ENCODE measurements around the gene PRMT2.

DNA sequence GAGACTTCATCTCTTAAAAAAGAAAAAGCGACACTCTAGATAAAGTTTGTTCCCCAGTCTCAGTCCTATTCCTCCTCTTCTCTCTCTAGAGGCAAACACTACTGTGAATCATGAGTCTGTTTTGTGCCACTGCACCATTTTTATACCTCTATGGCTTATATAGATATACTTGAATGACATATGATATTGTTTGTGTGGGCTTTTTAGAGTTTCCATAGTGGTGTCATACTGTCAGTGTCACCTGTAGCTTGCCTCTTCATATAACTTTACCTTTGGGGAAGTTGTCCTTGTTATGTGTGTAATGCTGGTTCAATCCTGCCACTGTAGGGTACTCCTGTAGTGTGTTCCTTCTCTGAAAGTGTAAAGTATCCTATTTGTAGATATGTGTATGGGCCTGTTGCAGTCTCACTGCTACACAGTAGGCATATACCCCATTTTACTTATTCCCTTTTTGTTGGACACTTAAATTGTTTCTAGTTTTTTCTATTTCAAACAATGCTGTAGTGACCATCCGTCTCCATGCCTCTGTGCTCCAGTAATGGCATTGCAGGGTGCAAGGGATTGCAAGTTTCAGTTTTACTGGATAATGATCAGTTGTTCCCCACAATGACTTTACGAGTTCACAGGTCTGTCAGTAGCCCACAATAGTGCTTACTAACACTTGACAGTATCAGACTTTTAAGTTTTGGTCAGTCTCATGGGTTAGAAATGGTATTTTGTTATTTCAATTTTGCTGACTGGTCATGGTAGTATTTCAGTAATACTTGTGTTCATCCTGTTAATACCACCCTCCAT lies 2.7 kb downstream of the PRMT2 start:
- TF ChIP-seq CTCF (IDR thresholded peaks at IDR 0.05) (no peak), POLR2AphosphoS5 (IDR thresholded peaks at IDR 0.05; ENCODE audit: low read depth, low read length) (no peak), TCF7L2 (IDR thresholded peaks at IDR 0.05; ENCODE audit: low read depth, low read length) (no peak), REST (IDR thresholded peaks at IDR 0.05; ENCODE audit: insufficient read depth in 1 of 2, low read depth in 2 of 2, low read length in 1 of 2) (no peak), SIN3A (IDR thresholded peaks at IDR 0.05; ENCODE audit: borderline replicate concordance, insufficient read depth, low read depth, low read length) (no peak)

All from Panc1 (cell line).